DOHH2 (cell line): Measurements from ENCODE around the gene MT1F.

Source experiments
- CTCF ChIP-seq: fragments of 200-600 bp; sonication (generic); IDR thresholded peaks from one replicate; pipeline ENCODE4 v1.5.1; 2014; ENCODE audit warnings: antibody characterized with exemption, mild to moderate bottlenecking, low read depth, low read length; ENCODE audit not compliant: poor library complexity, severe bottlenecking
- EZH2phosphoT487 ChIP-seq: fragments of 200-600 bp; sonication (generic); IDR thresholded peaks from 2 replicates; pipeline ENCODE4 v1.6.1; 2017; ENCODE audit warnings: borderline replicate concordance, mild to moderate bottlenecking, antibody characterized with exemption, low read length, moderate library complexity, mixed read lengths

- no peak for TF ChIP-seq CTCF
- 0 out of 2 replicates have a peak, but pooled peaks have one; percentile 16 for TF ChIP-seq EZH2phosphoT487
These were observed 10.1 kb downstream of the MT1F start, which contains the start of gene MT1G for GRCh38 chr16:56667581-56668571.
